Measurements from ENCODE around the gene PRKG1.

The PRKG1 gene

DNA sequence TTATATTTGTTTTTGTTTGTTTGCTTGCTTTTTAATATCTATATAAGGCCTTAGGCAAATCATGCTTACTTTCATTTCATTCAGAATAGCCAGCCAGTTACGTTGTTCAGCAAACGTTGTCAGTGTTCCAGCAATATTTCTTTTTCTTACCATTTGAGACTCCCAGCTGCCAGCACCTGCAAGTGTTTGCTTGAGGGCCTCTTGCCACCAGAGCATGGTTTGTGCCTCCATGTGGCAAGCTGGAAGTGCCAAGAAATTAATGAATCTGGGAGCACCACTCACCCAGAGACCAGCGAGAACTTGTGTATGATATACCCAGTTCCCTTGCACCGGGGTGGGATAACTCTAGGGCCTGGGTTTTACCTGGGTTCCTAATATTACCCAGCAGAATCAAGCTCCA, 802.2 kb downstream of the PRKG1 start:
- H3K4me3 ChIP-seq (ENCODE audit: low read length), result no peak overlapping the region
- no peak overlapping the region for H2AFZ ChIP-seq (ENCODE audit: low read depth, low read length)
- H3K36me3 ChIP-seq (ENCODE audit: insufficient read depth, low read length), result no peaks in the 10 kb centered on the region
- peaks cover 7% of the 10 kb centered on the region for H3K4me1 ChIP-seq (ENCODE audit: insufficient read depth, low read length)
- no peaks in the 10 kb centered on the region for H3K27me3 ChIP-seq (ENCODE audit: insufficient read depth, low read length)
- no peaks in the 10 kb centered on the region for H3K9me3 ChIP-seq (ENCODE audit: low read length)

DNA sequence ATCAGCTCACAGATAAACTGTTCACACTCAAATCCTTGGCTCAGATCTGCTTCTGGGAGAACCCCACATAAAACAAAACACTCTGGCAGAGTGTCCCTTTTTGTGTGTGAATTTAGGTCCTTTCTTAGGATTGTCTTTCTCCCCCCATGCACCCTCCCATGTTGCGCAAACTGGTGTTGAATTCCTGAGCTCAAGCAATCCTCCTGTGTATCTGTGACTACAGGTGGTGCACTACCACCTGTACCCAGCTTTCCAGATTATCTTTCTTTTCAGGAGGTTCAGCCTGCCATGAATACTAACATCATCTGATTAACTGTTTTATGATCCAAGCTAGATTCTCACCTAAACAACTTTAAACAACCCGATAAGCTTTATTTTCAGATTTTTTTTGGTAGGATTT, 802.7 kb downstream of the PRKG1 start:
- Histone ChIP-seq H3K4me3 (ENCODE audit: low read length) (no peak overlapping the region), H2AFZ (ENCODE audit: low read depth, low read length) (no peak overlapping the region), H3K4me1 (ENCODE audit: insufficient read depth, low read length) (peaks cover 7% of the 10 kb centered on the region), H3K27me3 (ENCODE audit: insufficient read depth, low read length) (no peaks in the 10 kb centered on the region), H3K36me3 (ENCODE audit: insufficient read depth, low read length) (no peaks in the 10 kb centered on the region), H3K9me3 (ENCODE audit: low read length) (no peaks in the 10 kb centered on the region)

DNA sequence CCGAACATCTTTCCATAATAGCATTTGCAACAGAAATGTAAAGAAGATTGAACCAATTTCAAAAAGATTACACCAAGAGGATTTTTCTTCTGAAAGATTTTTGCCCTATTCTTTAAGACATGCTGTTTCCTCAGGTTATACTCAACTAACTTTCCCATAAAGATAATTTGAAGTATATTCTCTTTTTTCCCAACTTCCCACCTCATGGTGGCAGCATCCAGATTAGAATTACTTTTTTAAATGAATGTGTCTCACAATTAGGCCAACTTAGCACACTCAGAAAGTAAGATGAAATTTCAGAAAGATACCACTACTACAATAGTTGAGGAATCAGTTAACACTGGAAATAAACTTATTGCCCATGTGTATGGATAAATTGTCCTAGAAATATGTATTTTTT, 803.3 kb downstream of the PRKG1 start:
- peaks cover 7% of the 10 kb centered on the region for H3K4me1 ChIP-seq (ENCODE audit: insufficient read depth, low read length)
- H3K27me3 ChIP-seq (ENCODE audit: insufficient read depth, low read length), result no peaks in the 10 kb centered on the region
- no peaks in the 10 kb centered on the region for H3K36me3 ChIP-seq (ENCODE audit: insufficient read depth, low read length)
- no peaks in the 10 kb centered on the region for H3K9me3 ChIP-seq (ENCODE audit: low read length)
- H3K4me3 ChIP-seq (ENCODE audit: low read length), result no peak overlapping the region
- no peak overlapping the region for H2AFZ ChIP-seq (ENCODE audit: low read depth, low read length)

DNA sequence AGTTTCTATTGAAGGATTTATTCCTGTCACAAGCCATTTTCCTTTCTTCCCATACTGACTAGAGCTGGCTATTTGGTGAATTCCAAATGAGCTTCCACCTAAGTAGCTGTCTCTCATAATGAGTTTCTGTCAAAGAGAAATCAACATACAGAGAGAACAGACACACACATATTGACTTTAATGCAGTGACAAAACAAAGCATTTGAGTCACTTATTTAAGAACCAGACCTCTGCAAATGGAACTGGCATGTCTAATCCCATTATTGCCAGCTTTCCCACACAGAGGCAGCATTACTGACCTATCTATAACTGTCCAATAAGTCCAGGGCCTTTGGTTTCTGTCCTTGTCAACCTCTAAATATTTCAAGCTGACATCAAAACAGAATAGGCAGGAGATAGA, 804.4 kb downstream of the PRKG1 start:
- no peaks in the 10 kb centered on the region for H3K36me3 ChIP-seq (ENCODE audit: insufficient read depth, low read length)
- H3K4me3 ChIP-seq (ENCODE audit: low read length), result no peak overlapping the region
- H3K27me3 ChIP-seq (ENCODE audit: insufficient read depth, low read length), result no peaks in the 10 kb centered on the region
- H2AFZ ChIP-seq (ENCODE audit: low read depth, low read length), result no peak overlapping the region
- H3K4me1 ChIP-seq (ENCODE audit: insufficient read depth, low read length), result peaks cover 7% of the 10 kb centered on the region
- H3K9me3 ChIP-seq (ENCODE audit: low read length), result no peaks in the 10 kb centered on the region

DNA sequence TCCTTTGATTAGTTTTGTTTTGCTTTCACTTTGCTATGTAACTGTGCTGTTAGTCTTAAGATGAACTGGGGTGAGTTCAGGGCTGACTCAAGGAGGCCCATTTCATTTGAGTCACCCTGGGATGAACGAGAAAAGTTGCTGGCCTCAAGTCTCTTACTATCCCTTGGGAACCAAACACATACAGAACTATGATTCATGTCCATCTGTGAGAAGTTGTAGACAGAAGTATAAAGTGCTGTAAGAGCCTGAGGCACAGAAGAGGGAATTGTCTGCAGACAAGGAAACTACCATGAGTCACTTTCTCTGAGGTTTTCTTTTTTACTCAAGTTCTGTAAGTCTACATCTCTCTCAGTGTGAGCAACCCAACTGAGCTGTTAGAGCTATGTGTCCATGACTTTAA, 805.0 kb downstream of the PRKG1 start:
- Histone ChIP-seq H3K4me3 (ENCODE audit: low read length) (no peak overlapping the region), H3K9me3 (ENCODE audit: low read length) (no peaks in the 10 kb centered on the region), H2AFZ (ENCODE audit: low read depth, low read length) (no peak overlapping the region), H3K27me3 (ENCODE audit: insufficient read depth, low read length) (no peaks in the 10 kb centered on the region), H3K36me3 (ENCODE audit: insufficient read depth, low read length) (no peaks in the 10 kb centered on the region), H3K4me1 (ENCODE audit: insufficient read depth, low read length) (peaks cover 7% of the 10 kb centered on the region)

DNA sequence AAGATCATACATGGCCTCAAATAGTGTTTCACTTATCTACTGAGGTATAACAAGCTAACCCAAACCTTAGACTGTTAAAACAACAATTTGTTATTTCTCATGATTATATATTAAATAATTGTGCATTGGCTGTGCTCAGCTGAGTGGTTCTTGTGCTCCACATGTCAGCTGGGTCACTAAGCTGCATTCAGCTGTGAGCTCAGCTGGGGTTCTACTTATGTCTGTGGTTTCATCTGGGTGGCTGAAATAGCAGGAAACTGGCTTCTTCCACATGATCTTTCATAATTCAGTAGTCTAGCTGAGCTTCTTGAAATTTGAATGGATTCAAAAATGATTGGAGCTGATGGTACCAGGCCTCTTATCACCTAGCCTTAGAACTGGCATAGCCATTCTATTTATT, 806.9 kb downstream of the PRKG1 start:
- Histone ChIP-seq H3K36me3 (ENCODE audit: insufficient read depth, low read length) (no peaks in the 10 kb centered on the region), H3K4me3 (ENCODE audit: low read length) (no peak overlapping the region), H3K9me3 (ENCODE audit: low read length) (no peaks in the 10 kb centered on the region), H3K4me1 (ENCODE audit: insufficient read depth, low read length) (peaks cover 7% of the 10 kb centered on the region), H2AFZ (ENCODE audit: low read depth, low read length) (no peak overlapping the region), H3K27me3 (ENCODE audit: insufficient read depth, low read length) (no peaks in the 10 kb centered on the region)

DNA sequence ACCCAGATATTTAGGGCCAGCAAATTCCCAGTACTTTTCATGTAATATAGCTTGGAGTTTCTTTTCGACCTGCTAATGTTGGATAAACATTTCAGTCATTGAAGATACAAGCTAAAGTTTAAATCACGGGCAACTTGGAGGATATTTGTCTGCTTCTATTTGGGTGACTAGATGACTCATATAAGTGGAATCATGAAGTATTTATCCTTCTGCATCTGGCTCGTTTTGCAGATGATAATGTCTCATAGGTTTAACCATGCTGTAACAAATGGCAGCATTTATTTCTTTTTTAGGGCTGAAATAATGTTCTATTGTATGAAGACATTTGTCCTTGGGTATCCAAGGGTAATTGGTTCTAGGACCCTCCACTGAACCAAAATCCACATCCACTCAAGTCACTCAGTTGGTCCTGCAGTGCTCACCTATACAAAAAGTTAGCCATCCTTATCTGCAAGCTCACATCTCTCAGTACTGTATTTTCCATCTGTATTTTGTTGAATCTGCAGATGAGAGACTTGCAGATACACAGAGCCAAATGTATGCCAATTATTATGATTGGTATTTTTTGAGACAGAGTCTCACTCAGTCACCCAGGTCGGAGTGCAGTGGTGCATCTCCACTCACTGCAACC, 812.3 kb downstream of the PRKG1 start:
- H3K4me3 ChIP-seq (ENCODE audit: low read length), result no peak overlapping the region
- no peaks in the 10 kb centered on the region for H3K36me3 ChIP-seq (ENCODE audit: insufficient read depth, low read length)
- no peaks in the 10 kb centered on the region for H3K27me3 ChIP-seq (ENCODE audit: insufficient read depth, low read length)
- no peak overlapping the region for H2AFZ ChIP-seq (ENCODE audit: low read depth, low read length)
- no peaks in the 10 kb centered on the region for H3K9me3 ChIP-seq (ENCODE audit: low read length)
- no peaks in the 10 kb centered on the region for H3K4me1 ChIP-seq (ENCODE audit: insufficient read depth, low read length)

DNA sequence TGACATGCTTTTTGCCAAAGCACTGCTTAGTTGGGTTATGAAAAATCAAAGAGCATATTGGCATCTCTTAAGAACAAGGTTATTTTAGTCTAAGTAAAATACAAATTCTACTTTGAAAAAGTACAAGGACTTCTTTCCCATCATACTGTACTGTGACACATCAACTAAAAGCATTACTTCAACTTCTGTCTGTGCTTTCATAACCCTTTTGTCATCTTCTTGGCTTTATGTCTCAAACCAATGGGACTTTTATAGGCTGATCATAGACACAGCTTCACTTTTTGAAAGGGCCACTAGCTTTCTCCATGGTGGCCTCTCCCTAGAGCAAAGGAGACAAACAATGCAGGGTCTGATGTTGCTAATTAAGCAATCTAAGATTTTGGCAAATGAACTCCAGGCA, 814.0 kb downstream of the PRKG1 start:
- Histone ChIP-seq H3K4me3 (ENCODE audit: low read length) (no peak overlapping the region), H2AFZ (ENCODE audit: low read depth, low read length) (no peak overlapping the region), H3K27me3 (ENCODE audit: insufficient read depth, low read length) (no peaks in the 10 kb centered on the region), H3K9me3 (ENCODE audit: low read length) (no peaks in the 10 kb centered on the region), H3K4me1 (ENCODE audit: insufficient read depth, low read length) (peaks cover 2% of the 10 kb centered on the region), H3K36me3 (ENCODE audit: insufficient read depth, low read length) (no peaks in the 10 kb centered on the region)

DNA sequence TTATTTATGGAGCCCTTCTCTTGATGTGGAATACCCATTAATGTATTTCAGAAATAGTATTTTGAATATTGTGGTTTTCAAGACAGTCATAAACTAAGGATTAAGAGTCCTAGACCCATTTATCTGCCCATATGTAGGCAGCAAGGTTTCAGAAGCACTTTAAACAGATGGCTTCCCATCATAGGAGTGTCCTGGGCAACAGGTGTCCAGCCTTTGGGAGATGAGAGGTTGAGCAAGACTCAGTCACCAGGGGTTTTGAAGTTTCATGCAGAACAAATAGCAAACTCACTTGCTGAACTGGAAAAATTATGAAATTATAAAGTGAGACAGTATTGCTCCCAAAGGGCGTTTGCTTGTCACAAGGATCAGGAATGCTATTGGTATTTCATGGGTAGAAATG, 818.0 kb downstream of the PRKG1 start:
- Histone ChIP-seq H3K4me3 (ENCODE audit: low read length) (no peak overlapping the region), H3K27me3 (ENCODE audit: insufficient read depth, low read length) (no peaks in the 10 kb centered on the region), H2AFZ (ENCODE audit: low read depth, low read length) (no peak overlapping the region), H3K4me1 (ENCODE audit: insufficient read depth, low read length) (peaks cover 4% of the 10 kb centered on the region), H3K9me3 (ENCODE audit: low read length) (no peaks in the 10 kb centered on the region), H3K36me3 (ENCODE audit: insufficient read depth, low read length) (no peaks in the 10 kb centered on the region)

DNA sequence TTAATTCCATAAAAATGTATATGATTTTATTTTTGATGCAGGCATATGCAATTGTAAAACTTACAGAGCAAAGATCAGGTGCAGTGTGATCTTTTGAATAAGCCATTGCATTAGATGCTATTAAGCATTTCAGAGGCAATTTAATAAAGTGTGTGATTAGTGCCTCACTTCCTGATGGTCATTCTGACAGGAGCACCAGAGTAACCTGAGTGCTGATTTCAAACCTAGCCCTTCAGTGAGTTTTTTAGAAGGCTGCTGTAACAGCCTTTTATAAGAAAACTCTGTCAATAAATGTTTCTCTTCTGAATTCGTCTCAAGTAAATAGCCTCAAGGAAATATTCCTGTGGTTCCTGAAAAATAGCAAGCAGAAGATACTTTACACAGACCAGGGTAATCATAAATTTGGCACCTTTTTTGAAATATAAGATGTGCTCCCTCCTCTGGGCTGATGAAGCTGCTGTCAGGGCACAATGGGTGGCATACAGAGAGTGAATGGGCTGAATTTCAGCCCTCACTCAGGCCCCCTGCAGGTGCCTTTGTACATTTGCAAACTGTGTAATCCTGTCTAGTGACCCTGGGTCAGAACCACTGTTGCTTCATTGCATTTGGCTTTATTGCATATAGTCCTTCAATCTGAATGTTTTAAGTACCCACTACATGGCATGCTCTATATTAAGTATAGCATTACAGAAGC, 818.8 kb downstream of the PRKG1 start:
- Histone ChIP-seq H3K27me3 (ENCODE audit: insufficient read depth, low read length) (no peaks in the 10 kb centered on the region), H2AFZ (ENCODE audit: low read depth, low read length) (no peak overlapping the region), H3K36me3 (ENCODE audit: insufficient read depth, low read length) (no peaks in the 10 kb centered on the region), H3K4me1 (ENCODE audit: insufficient read depth, low read length) (peaks cover 4% of the 10 kb centered on the region), H3K4me3 (ENCODE audit: low read length) (no peak overlapping the region), H3K9me3 (ENCODE audit: low read length) (no peaks in the 10 kb centered on the region)

DNA sequence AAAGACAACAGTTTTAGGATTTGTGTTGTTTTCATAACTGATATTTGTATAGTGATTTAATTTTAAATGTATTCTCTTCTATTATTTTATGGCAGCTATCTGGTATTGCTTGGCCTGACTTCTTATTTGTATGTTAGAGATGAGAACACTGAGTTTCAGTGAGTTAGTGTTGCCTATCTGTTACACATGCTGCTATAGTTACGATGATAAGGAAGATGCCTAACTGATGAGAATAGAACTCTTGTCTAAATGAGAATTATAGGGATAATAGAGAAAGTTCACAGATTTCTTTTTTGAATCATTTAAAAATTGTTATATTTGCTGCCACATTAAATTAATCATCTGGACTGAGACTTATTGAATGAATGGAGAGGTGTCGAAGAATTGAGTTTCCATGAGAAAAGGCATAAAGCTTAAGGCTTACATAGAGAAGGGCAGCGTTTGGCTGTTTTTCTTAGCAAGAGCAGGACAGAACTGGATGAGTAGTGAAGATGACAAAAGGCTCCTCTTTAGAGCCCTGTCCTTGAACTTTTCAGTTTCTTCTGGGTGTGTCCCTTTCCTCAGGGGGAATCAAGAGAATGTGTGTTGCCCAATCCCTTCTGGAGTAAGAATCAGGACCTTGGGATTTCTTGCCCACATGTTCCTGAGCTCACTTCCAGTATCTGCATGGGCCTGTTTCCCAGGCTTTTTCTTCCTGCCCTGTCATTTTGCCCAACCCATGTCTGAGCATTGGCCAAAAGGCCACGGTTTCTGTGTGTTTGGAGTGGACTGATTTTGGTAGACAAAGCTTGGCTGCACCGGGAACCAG, 820.7 kb downstream of the PRKG1 start:
- no peak overlapping the region for H2AFZ ChIP-seq (ENCODE audit: low read depth, low read length)
- no peaks in the 10 kb centered on the region for H3K27me3 ChIP-seq (ENCODE audit: insufficient read depth, low read length)
- peaks cover 4% of the 10 kb centered on the region for H3K4me1 ChIP-seq (ENCODE audit: insufficient read depth, low read length)
- no peaks in the 10 kb centered on the region for H3K9me3 ChIP-seq (ENCODE audit: low read length)
- H3K36me3 ChIP-seq (ENCODE audit: insufficient read depth, low read length), result no peaks in the 10 kb centered on the region
- no peak overlapping the region for H3K4me3 ChIP-seq (ENCODE audit: low read length)

DNA sequence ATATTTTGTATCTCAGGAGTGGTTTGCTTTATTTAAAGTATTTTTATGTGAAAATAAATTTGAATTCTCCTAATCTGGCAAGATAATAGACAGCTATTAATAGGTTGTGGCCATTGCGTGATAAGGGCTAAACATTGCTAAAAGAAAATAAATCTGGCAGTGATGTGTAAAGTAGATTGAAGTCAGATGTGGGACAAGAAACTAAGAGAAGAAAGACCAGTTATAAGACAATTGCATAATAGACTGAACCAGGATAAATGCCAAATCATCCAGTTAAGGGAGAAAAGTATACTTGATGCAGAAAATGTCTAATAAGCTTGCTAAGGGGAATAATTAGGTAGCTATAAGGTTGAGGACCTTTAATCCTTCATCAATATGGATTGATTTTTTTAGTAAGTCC, 822.6 kb downstream of the PRKG1 start:
- no peak overlapping the region for H2AFZ ChIP-seq (ENCODE audit: low read depth, low read length)
- no peaks in the 10 kb centered on the region for H3K27me3 ChIP-seq (ENCODE audit: insufficient read depth, low read length)
- no peak overlapping the region for H3K4me3 ChIP-seq (ENCODE audit: low read length)
- H3K9me3 ChIP-seq (ENCODE audit: low read length), result no peaks in the 10 kb centered on the region
- peaks cover 4% of the 10 kb centered on the region for H3K4me1 ChIP-seq (ENCODE audit: insufficient read depth, low read length)
- no peaks in the 10 kb centered on the region for H3K36me3 ChIP-seq (ENCODE audit: insufficient read depth, low read length)

DNA sequence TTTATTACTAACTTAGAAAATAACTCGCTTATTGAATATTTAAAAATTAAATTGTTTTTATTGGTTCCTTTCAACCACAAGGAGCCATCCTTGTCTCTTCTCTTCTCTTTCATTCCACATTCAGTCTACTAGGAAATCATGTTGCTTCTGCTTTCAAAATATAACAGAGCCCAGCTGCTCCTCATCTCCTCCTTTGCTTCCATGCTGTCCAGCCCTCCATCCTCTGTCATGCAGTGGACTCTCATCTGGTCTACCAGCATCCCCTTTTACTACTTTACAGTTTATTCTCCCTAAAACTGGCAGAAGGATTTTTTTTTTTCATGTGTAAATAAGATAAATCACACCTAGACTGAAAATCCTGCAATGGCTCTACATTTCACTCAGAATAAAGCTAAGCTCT, 823.3 kb downstream of the PRKG1 start:
- Histone ChIP-seq H2AFZ (ENCODE audit: low read depth, low read length) (no peak overlapping the region), H3K4me3 (ENCODE audit: low read length) (no peak overlapping the region), H3K4me1 (ENCODE audit: insufficient read depth, low read length) (peaks cover 4% of the 10 kb centered on the region), H3K9me3 (ENCODE audit: low read length) (no peaks in the 10 kb centered on the region), H3K36me3 (ENCODE audit: insufficient read depth, low read length) (no peaks in the 10 kb centered on the region), H3K27me3 (ENCODE audit: insufficient read depth, low read length) (no peaks in the 10 kb centered on the region)
